Large intestine (tissue), 3 donors: ENCODE measurements around the gene PLD2. TPM values are rescaled to one million over a fixed set of nuclear protein-coding genes. Genes with fewer than 3 reads are reported as not detected.
A peak's percentile ranks its signal among the peaks of the same experiment; 100 is the strongest.
"Not testable (repeated sequence)": the region's sequence is repeated elsewhere in the genome, so short reads cannot be mapped to it uniquely, and the experiment has no call there.

Source experiments
- DNase-seq, 2 donors: peaks; one replicate each; pipeline versions ENCODE4 v3.0.0 to v3.0.0-alpha.2; 2013
- H3K27ac ChIP-seq: one replicate; pipeline ENCODE4 v1.5.1; 2013; ENCODE audit warnings: low read length
- H3K27me3 ChIP-seq: 2 replicates; pipeline ENCODE4 v1.6.1; 2013; ENCODE audit warnings: low read length; ENCODE audit not compliant: control insufficient read depth, insufficient read depth
- H3K36me3 ChIP-seq: 2 replicates; pipeline ENCODE4 v1.6.1; 2013; ENCODE audit warnings: low read length; ENCODE audit not compliant: control insufficient read depth, insufficient read depth
- H3K4me1 ChIP-seq: one replicate; pipeline ENCODE4 v1.6.1; 2013; ENCODE audit warnings: low read length; ENCODE audit not compliant: control insufficient read depth, insufficient read depth
- H3K4me3 ChIP-seq: one replicate; pipeline ENCODE4 v1.5.1; 2013; ENCODE audit warnings: low read length
- H3K9me3 ChIP-seq: one replicate; pipeline ENCODE4 v1.6.1; 2013; ENCODE audit warnings: mild to moderate bottlenecking, low read depth, low read length, moderate library complexity; ENCODE audit not compliant: control insufficient read depth
- WGBS: methylation state at CpG from one replicate; pipeline ENCODE4 v1.1.5; 2013; ENCODE audit warnings: low lambda C conversion rate; ENCODE audit not compliant: insufficient coverage; 5-methylcytosine and 5-hydroxymethylcytosine counted together
- polyA plus RNA-seq: library from polyadenylated mRNA; unstranded; fragments of 120-200 nt; gene quantifications from one replicate; pipeline ENCODE4 v1.2.1, GENCODE V29; 2013

PLD2 gene
- polyA plus RNA-seq, 1 donor = 21.8 TPM

- H3K36me3 ChIP-seq = peaks cover 22% of the 10 kb centered on the region
- no peaks in the 10 kb centered on the region for H3K27me3 ChIP-seq
- DNase-seq = no peak
- no peak overlapping the region for H3K4me3 ChIP-seq
- no CpG with 5 or more reads among the region's 12 CpGs for WGBS
- no peak overlapping the region for H3K27ac ChIP-seq
- no peaks in the 10 kb centered on the region for H3K9me3 ChIP-seq
- no peaks in the 10 kb centered on the region for H3K4me1 ChIP-seq
Measured at GRCh38 chr17:4811471-4811870, 4.5 kb downstream of the PLD2 start.

- DNase-seq = no peak
- Histone ChIP-seq H3K27ac (no peak overlapping the region), H3K27me3 (no peaks in the 10 kb centered on the region), H3K4me3 (no peak overlapping the region), H3K36me3 (peaks cover 29% of the 10 kb centered on the region), H3K4me1 (no peaks in the 10 kb centered on the region), H3K9me3 (no peaks in the 10 kb centered on the region)
- WGBS = 85% methylated on average over 3 of the region's 7 CpGs
Measured at GRCh38 chr17:4812690-4813089, 5.7 kb downstream of the PLD2 start.

DNA sequence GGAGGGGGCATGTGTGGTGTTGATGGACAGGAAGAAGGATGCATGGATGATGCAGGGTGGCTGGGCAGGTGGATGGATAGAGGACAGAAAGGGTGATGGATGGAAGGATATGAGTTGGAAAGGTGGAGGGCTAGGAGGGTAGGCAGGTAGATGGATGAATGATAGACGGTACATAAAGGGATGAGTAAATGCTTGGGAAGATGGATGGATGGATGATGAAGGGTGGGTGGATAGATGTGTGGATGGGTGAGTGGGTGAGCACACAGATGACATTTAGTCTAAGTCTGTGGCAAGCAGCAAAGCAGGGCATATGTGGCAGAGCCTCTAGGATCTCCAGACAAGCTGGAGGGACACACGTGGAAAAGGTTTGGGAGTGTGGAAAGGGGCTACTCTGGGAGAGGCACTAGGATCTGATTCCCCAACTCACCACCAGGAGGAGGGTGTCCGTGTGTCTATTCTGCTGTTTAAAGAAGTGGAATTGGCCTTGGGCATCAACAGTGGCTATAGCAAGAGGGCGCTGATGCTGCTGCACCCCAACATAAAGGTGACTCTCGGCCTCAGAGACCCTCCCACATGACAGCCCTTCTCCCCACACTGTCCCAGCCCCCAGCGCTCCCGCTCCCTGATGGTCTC lies 8.2 kb downstream of the PLD2 start:
- Histone ChIP-seq H3K4me3 (no peak overlapping the region), H3K27me3 (no peaks in the 10 kb centered on the region), H3K27ac (no peak overlapping the region), H3K36me3 (peaks cover 32% of the 10 kb centered on the region), H3K9me3 (no peaks in the 10 kb centered on the region), H3K4me1 (no peaks in the 10 kb centered on the region)
- no peak for DNase-seq
- WGBS = 96% methylated on average over 4 of the region's 7 CpGs

- no peaks in the 10 kb centered on the region for H3K4me1 ChIP-seq
- peaks cover 29% of the 10 kb centered on the region for H3K36me3 ChIP-seq
- no peak overlapping the region for H3K4me3 ChIP-seq
- H3K9me3 ChIP-seq = no peaks in the 10 kb centered on the region
- no CpG with 5 or more reads among the region's 13 CpGs for WGBS
- no peak overlapping the region for H3K27ac ChIP-seq
- no peak for DNase-seq
- no peaks in the 10 kb centered on the region for H3K27me3 ChIP-seq
Measured at GRCh38 chr17:4816826-4817225, 9.9 kb downstream of the PLD2 start.

GRCh38 chr17:4818276-4818675 lies 11.3 kb downstream of the PLD2 start:
- Histone ChIP-seq H3K27ac (no peak overlapping the region), H3K4me3 (no peak overlapping the region), H3K4me1 (no peaks in the 10 kb centered on the region), H3K9me3 (no peaks in the 10 kb centered on the region), H3K27me3 (no peaks in the 10 kb centered on the region), H3K36me3 (peaks cover 29% of the 10 kb centered on the region)
- no CpG with 5 or more reads among the region's 12 CpGs for WGBS
- DNase-seq = no peak

DNA sequence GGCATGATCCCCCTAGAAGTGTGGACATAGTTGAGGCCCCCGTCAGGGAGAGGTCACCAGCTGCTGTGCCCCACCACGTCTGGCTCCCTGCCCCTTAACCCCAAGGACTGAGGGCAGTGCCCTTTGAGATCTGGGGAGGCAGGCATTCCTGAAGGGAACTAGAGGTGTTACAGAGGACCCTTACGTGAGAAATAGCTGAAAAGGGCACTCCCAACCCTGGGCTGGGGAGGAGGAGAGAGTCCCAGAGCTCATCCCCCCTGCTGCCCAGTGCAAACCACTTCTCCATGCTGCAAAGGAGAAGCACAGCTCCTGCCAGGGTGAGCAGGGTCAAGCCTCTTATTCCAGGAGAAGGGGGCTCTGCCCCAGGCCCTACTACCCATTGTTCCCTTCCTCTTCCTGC lies 15.9 kb downstream of the PLD2 start:
- peaks cover 10% of the 10 kb centered on the region for H3K36me3 ChIP-seq
- no peak overlapping the region for H3K27ac ChIP-seq
- no CpG with 5 or more reads among the region's 3 CpGs for WGBS

GRCh38 chr17:4823373-4824089 lies 16.6 kb downstream of the PLD2 start:
- Histone ChIP-seq H3K9me3 (no peaks in the 10 kb centered on the region), H3K4me1 (no peaks in the 10 kb centered on the region), H3K36me3 (peaks cover 10% of the 10 kb centered on the region), H3K4me3 (no peak overlapping the region), H3K27ac (no peak overlapping the region), H3K27me3 (no peaks in the 10 kb centered on the region)
- no peak for DNase-seq
- WGBS = 28% methylated on average over 2 of the region's 12 CpGs

More for the DNA sequence above, 15.9 kb downstream of the PLD2 start:
- no peaks in the 10 kb centered on the region for H3K4me1 ChIP-seq
- DNase-seq = no peak
- no peak overlapping the region for H3K4me3 ChIP-seq
- no peaks in the 10 kb centered on the region for H3K9me3 ChIP-seq
- H3K27me3 ChIP-seq = no peaks in the 10 kb centered on the region

- Histone ChIP-seq H3K9me3 (no peaks in the 10 kb centered on the region), H3K27me3 (no peaks in the 10 kb centered on the region), H3K36me3 (no peaks in the 10 kb centered on the region), H3K4me1 (no peaks in the 10 kb centered on the region), H3K4me3 (no peak overlapping the region), H3K27ac (no peak overlapping the region)
- no CpG with 5 or more reads among the region's 8 CpGs for WGBS
- DNase-seq = no peak
Measured at GRCh38 chr17:4827399-4827798, 20.4 kb downstream of the PLD2 start.

DNA sequence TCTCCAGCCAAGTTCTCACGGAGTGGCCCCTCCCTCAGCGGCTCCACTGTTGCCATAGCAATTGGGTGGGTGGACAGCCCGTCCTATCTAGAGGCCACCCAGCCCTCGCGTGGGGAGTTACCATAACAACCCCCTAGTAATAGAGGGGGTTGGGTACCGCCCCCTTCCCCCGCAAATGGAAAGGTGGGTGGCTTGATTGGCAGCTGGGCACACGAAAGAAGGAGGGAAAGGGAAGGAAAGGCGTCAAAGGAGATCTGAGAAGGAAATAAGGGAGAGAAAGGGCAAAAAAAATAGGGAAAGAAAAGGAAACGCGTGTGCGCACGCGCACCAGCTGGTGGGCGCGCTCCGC lies 25.9 kb downstream of the PLD2 start:
- Histone ChIP-seq H3K4me3 (peak overlapping the region; percentile 61), H3K4me1 (peaks cover 28% of the 10 kb centered on the region), H3K27ac (peak overlapping the region; percentile 91)
- DNase-seq, H3K36me3 ChIP-seq, H3K9me3 ChIP-seq, H3K27me3 ChIP-seq: not testable (repeated sequence)
- WGBS = 0% methylated on average over 2 of the region's 17 CpGs

GRCh38 chr17:4833178-4833940 lies 26.4 kb downstream of the PLD2 start, which contains the start of gene MINK1:
Gene MINK1 (plus strand): TSS chr17:4833340. CDS start chr17:4833584, 244 bp downstream.
- peaks cover 15% of the 10 kb centered on the region for H3K36me3 ChIP-seq
- no peaks in the 10 kb centered on the region for H3K9me3 ChIP-seq
- H3K4me3 ChIP-seq = peak within 1 kb of the TSS; percentile 97
- WGBS = no CpG with 5 or more reads among the region's 91 CpGs
- no peaks in the 10 kb centered on the region for H3K27me3 ChIP-seq
- peak within 1 kb of the TSS; percentile 91 for H3K27ac ChIP-seq
- peaks cover 31% of the 10 kb centered on the region for H3K4me1 ChIP-seq
- DNase-seq = peak; percentile 96 to 97
